HepG2 (cell line): ENCODE measurements around the gene WWC2. TPM values are rescaled to one million over a fixed set of nuclear protein-coding genes. Genes with fewer than 3 reads are reported as not detected.

Source experiments
- ATAC-seq: fragments of 200-7000 bp; cut with Tn5 transposase; 3 replicates; pipeline ENCODE4 v1.9.1; 2020; ENCODE audit warnings: mild to moderate bottlenecking, moderate library complexity
- BruUV-seq: library from RNA; stranded (reverse); fragments of 400-500 nt; replicated peaks from 2 replicates; lab custom pipeline; 2021; lab: Mats Ljungman, UMichigan
- CTCF ChIA-PET: fragments of 300-600 bp; formaldehyde crosslinking; extraction: SDS; loops from one replicate; lab custom pipeline; 2021; ENCODE audit warnings: low total read pairs, inconsistent platforms, low intra/inter-chr PET ratio; lab: Yijun Ruan, JAX
- POLR2A ChIA-PET: fragments of 350-600 bp; sonication (Branson Sonifier 250); formaldehyde crosslinking; loops from one replicate; lab custom pipeline; 2020; ENCODE audit warnings: antibody characterized with exemption, inconsistent platforms; lab: Yijun Ruan, JAX
- DNase-seq: peaks from one replicate; pipeline ENCODE4 v3.0.0-alpha.2; 2015; ENCODE audit warnings: low spot score
- FAIRE-seq: peaks from 3 replicates; lab custom pipeline; 2011; peaks lifted over from hg19 to GRCh38; lab: Jason Lieb, UNC
- H2AFZ ChIP-seq: one replicate; pipeline ENCODE4 v1.6.1; 2011; ENCODE audit warnings: low read length, inconsistent platforms
- H3K27ac ChIP-seq: fragments of 300-600 bp; 3 replicates; pipeline ENCODE4 v1.8.0; 2011; ENCODE audit warnings: mixed run types, mild to moderate bottlenecking, mixed read lengths, low read length, inconsistent platforms; ENCODE audit not compliant: insufficient read depth; ENCODE audit errors: extremely low read length
- H3K27me3 ChIP-seq, 2 experiments: fragments of 200-600 bp in 1 of 2; 2 replicates in 1 of 2; 3 replicates in 1 of 2; pipeline versions ENCODE4 v1.6.0 to v1.8.0; 2011; ENCODE audit warnings: low read length in 2 of 2, mild to moderate bottlenecking in 2 of 2, moderate library complexity in 2 of 2, inconsistent platforms in 1 of 2; ENCODE audit not compliant: insufficient read depth in 2 of 2, control insufficient read depth in 1 of 2
- H3K36me3 ChIP-seq, 2 experiments: fragments of 200-600 bp in 1 of 2; replicated peaks in 1 of 2; 2 replicates in 1 of 2; 3 replicates in 1 of 2; pipeline versions ENCODE4 v1.5.1 to v1.8.0; 2011; ENCODE audit warnings: low read length in 2 of 2, inconsistent platforms in 1 of 2; ENCODE audit not compliant: insufficient read depth in 2 of 2, control insufficient read depth in 1 of 2
- H3K4me1 ChIP-seq: 2 replicates; pipeline ENCODE4 v1.5.1; 2012; ENCODE audit warnings: low read length, inconsistent platforms; ENCODE audit not compliant: insufficient read depth
- H3K4me2 ChIP-seq: 2 replicates; pipeline ENCODE4 v1.6.0; 2011; ENCODE audit warnings: low read depth, low read length, inconsistent platforms
- H3K4me3 ChIP-seq, 3 experiments: fragments of 200-600 bp in 1 of 3; sonication (generic), shearing (Covaris generic) in 1 of 3; replicated peaks in 1 of 3; 2 replicates each; pipeline ENCODE4 v1.5.1; 2011 to 2016; ENCODE audit warnings: low read length in 3 of 3, inconsistent platforms in 2 of 3, low read depth in 2 of 3, mild to moderate bottlenecking in 2 of 3, control low read depth in 1 of 3, mixed read lengths in 1 of 3; ENCODE audit not compliant: insufficient read depth in 1 of 3
- H3K79me2 ChIP-seq: one replicate; pipeline ENCODE4 v1.6.1; 2011; ENCODE audit warnings: low read length, inconsistent platforms; ENCODE audit not compliant: insufficient read depth
- H3K9ac ChIP-seq: 2 replicates; pipeline ENCODE4 v1.6.0; 2011; ENCODE audit warnings: mild to moderate bottlenecking, low read depth, low read length, inconsistent platforms; ENCODE audit not compliant: insufficient read depth
- H3K9me3 ChIP-seq: 2 replicates; pipeline ENCODE4 v1.5.1; 2012; ENCODE audit warnings: mild to moderate bottlenecking, low read length
- H4K20me1 ChIP-seq: 2 replicates; pipeline ENCODE4 v1.6.0; 2011; ENCODE audit warnings: inconsistent platforms, mild to moderate bottlenecking, low read length, moderate library complexity; ENCODE audit not compliant: insufficient read depth
- ADNP ChIP-seq: sonication (generic); formaldehyde crosslinking; IDR thresholded peaks from 2 replicates; pipeline ENCODE4 v1.4.0; 2020; ENCODE audit warnings: missing genetic modification reagents
- ATF7 ChIP-seq, 2 experiments: fragments of 450-650 bp in 1 of 2; sonication (generic) in 1 of 2; formaldehyde crosslinking in 1 of 2; IDR thresholded peaks; 2 replicates each; pipeline versions ENCODE4 v1.4.0 to v1.6.1; 2016 to 2020; ENCODE audit warnings: antibody characterized with exemption in 1 of 2, mild to moderate bottlenecking in 1 of 2, missing genetic modification reagents in 1 of 2
- BCL6 ChIP-seq: IDR thresholded peaks from 2 replicates; pipeline ENCODE4 v1.6.1; 2016; ENCODE audit warnings: missing genetic modification reagents, missing compliant biosample characterization
- FOXK2 ChIP-seq: fragments of 450-650 bp; IDR thresholded peaks from 2 replicates; pipeline ENCODE4 v1.6.1; 2016
- GATAD2A ChIP-seq: IDR thresholded peaks from 2 replicates; pipeline ENCODE4 v1.6.1; 2016
- HOXA7 ChIP-seq: sonication (generic); formaldehyde crosslinking; IDR thresholded peaks from 2 replicates; pipeline ENCODE4 v1.8.1; 2022; ENCODE audit warnings: mild to moderate bottlenecking, missing genetic modification reagents, moderate library complexity
- ZC3H13 ChIP-seq: sonication (generic); formaldehyde crosslinking; IDR thresholded peaks from 2 replicates; pipeline ENCODE4 v1.8.1; 2023; ENCODE audit warnings: mild to moderate bottlenecking, missing genetic modification reagents, moderate library complexity
- ZNF232 ChIP-seq: sonication (generic); formaldehyde crosslinking; IDR thresholded peaks from 2 replicates; pipeline ENCODE4 v1.4.0; 2020; ENCODE audit warnings: missing genetic modification reagents, borderline replicate concordance
- ZNF354B ChIP-seq: sonication (generic); formaldehyde crosslinking; IDR thresholded peaks from 2 replicates; pipeline ENCODE4 v1.8.0; 2022; ENCODE audit warnings: mild to moderate bottlenecking, missing genetic modification reagents
- ZNF383 ChIP-seq: sonication (generic); formaldehyde crosslinking; IDR thresholded peaks from 2 replicates; pipeline ENCODE4 v1.4.0; 2020; ENCODE audit warnings: missing genetic modification reagents, mild to moderate bottlenecking, borderline replicate concordance
- ZNF616 ChIP-seq: sonication (generic); formaldehyde crosslinking; IDR thresholded peaks from 2 replicates; pipeline ENCODE4 v1.5.0; 2020; ENCODE audit warnings: low read depth, mild to moderate bottlenecking, missing genetic modification reagents
- WGBS: methylation state at CpG from one replicate; pipeline ENCODE4 v1.1.6; 2017; ENCODE audit warnings: low lambda C conversion rate; 5-methylcytosine and 5-hydroxymethylcytosine counted together
- in situ Hi-C: cut with HindIII; loops from 2 replicates; pipeline ENCODE4 v1.10.0; 2017; ENCODE audit warnings: low pct_unique_long_range_greater_than_20kb; ENCODE audit not compliant: extremely low pct_ligation_motif_present
- intact Hi-C: fragments of 100-400 bp; cut with micrococcal nuclease; formaldehyde crosslinking; loops from one replicate; pipeline ENCODE4 v1.10.0; 2022; ENCODE audit not compliant: unreplicated experiment
- polyA plus RNA-seq, 8 experiments: library from polyadenylated mRNA; depleted of rRNA in 3 of 8; stranded (reverse) in 7 of 8; unstranded in 1 of 8; fragments of >200 nt; fragmentation: Illumina TruSeq in 4 of 8; extraction: Trizol in 4 of 8; gene quantifications; 2 replicates each; pipeline versions ENCODE4 v1.2.1 to v1.2.3, GENCODE V29; 2011 to 2016; ENCODE audit warnings: low read depth in 4 of 8, missing spikeins in 1 of 8, mixed read lengths in 1 of 8; ENCODE audit not compliant: insufficient read depth in 1 of 8
- total RNA-seq, 5 experiments: library from RNA; depleted of rRNA; stranded (reverse); fragments of >200 nt; fragmentation: Illumina TruSeq; extraction: Trizol; gene quantifications; 2 replicates each; pipeline ENCODE4 v1.2.3, GENCODE V29; 2016; ENCODE audit warnings: low read depth in 1 of 5
- TF ChIP-seq, protein P1 (sequence below): IDR thresholded peaks from 2 replicates; pipeline ENCODE4 v1.6.1; 2016
- TF ChIP-seq, protein P2 (sequence below): sonication (generic); formaldehyde crosslinking; IDR thresholded peaks from 2 replicates; pipeline ENCODE4 v1.4.0; 2020; ENCODE audit warnings: low read depth, missing genetic modification reagents
- TF ChIP-seq, protein P3 (sequence below): sonication (generic); formaldehyde crosslinking; IDR thresholded peaks from 2 replicates; pipeline ENCODE4 v1.9.0; 2021; ENCODE audit warnings: missing genetic modification reagents, mild to moderate bottlenecking, borderline replicate concordance

Gene WWC2
- total and polyA plus RNA-seq, 2 of the 13 experiments (the other 11 are each of a cell fraction or from before 2014, with no cell fraction given): 40.0 to 50.1 TPM

DNA sequence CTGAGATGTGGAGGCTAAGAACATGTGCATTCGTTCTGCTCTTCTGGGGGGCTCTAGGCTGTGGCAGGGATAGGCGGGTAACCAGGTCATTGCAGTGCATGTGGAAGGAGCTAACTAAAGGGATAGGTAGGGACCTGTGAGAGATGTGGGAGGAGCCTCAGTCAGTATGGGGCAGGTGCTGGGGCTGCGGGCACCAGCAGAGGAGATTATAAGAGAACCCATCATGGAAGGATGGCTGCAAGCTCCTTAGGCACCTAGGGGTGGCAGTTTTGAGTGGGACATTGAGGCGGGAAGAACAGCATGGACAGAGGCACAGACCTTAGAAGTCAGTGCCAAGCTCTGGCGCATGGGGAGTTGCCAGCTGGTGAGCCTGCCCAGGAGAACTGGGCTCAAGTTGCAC, 213.8 kb downstream of the WWC2 start:
- H3K9ac ChIP-seq: no peak overlapping the region
- H3K4me2 ChIP-seq: no peak overlapping the region
- no peak overlapping the region for H3K27ac ChIP-seq
- no peaks in the 10 kb centered on the region for H3K79me2 ChIP-seq
- 93% methylated on average over 5 of the region's 5 CpGs for WGBS
- FAIRE-seq (no peak), ATAC-seq (no peak), DNase-seq (no peak)
- H3K9me3 ChIP-seq: no peaks in the 10 kb centered on the region
- intact Hi-C loops (no loop called here), in situ Hi-C loops (no loop called here)
- H3K36me3 ChIP-seq: peaks cover 14 to 50% of the 10 kb centered on the region in 2 experiments
- BruUV-seq: no TSS peak
- H2AFZ ChIP-seq: no peak overlapping the region
- TF ChIP-seq ZNF354B (CRISPR knock-in tag) (no peak), GATAD2A (CRISPR knock-in tag) (no peak), ZNF616 (CRISPR knock-in tag) (no peak), ZNF383 (CRISPR knock-in tag) (no peak), ATF7 (IDR thresholded peaks at IDR 0.05) (no peak), ATF7 (CRISPR knock-in tag; IDR thresholded peaks at IDR 0.05) (no peak), ZNF232 (CRISPR knock-in tag) (no peak), ADNP (CRISPR knock-in tag) (no peak), BCL6 (CRISPR knock-in tag) (no peak), FOXK2 (no peak), HOXA7 (CRISPR knock-in tag) (no peak), ZC3H13 (CRISPR knock-in tag) (no peak)
- TF ChIP-seq, protein P1, sequence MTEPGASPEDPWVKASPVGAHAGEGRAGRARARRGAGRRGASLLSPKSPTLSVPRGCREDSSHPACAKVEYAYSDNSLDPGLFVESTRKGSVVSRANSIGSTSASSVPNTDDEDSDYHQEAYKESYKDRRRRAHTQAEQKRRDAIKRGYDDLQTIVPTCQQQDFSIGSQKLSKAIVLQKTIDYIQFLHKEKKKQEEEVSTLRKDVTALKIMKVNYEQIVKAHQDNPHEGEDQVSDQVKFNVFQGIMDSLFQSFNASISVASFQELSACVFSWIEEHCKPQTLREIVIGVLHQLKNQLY (CRISPR knock-in tag): no peak
- TF ChIP-seq, protein P2, sequence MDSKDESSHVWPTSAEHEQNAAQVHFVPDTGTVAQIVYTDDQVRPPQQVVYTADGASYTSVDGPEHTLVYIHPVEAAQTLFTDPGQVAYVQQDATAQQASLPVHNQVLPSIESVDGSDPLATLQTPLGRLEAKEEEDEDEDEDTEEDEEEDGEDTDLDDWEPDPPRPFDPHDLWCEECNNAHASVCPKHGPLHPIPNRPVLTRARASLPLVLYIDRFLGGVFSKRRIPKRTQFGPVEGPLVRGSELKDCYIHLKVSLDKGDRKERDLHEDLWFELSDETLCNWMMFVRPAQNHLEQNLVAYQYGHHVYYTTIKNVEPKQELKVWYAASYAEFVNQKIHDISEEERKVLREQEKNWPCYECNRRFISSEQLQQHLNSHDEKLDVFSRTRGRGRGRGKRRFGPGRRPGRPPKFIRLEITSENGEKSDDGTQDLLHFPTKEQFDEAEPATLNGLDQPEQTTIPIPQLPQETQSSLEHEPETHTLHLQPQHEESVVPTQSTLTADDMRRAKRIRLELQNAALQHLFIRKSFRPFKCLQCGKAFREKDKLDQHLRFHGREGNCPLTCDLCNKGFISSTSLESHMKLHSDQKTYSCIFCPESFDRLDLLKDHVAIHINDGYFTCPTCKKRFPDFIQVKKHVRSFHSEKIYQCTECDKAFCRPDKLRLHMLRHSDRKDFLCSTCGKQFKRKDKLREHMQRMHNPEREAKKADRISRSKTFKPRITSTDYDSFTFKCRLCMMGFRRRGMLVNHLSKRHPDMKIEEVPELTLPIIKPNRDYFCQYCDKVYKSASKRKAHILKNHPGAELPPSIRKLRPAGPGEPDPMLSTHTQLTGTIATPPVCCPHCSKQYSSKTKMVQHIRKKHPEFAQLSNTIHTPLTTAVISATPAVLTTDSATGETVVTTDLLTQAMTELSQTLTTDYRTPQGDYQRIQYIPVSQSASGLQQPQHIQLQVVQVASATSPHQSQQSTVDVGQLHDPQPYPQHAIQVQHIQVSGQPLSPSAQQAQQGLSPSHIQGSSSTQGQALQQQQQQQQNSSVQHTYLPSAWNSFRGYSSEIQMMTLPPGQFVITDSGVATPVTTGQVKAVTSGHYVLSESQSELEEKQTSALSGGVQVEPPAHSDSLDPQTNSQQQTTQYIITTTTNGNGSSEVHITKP (CRISPR knock-in tag): no peak
- TF ChIP-seq, protein P3, sequence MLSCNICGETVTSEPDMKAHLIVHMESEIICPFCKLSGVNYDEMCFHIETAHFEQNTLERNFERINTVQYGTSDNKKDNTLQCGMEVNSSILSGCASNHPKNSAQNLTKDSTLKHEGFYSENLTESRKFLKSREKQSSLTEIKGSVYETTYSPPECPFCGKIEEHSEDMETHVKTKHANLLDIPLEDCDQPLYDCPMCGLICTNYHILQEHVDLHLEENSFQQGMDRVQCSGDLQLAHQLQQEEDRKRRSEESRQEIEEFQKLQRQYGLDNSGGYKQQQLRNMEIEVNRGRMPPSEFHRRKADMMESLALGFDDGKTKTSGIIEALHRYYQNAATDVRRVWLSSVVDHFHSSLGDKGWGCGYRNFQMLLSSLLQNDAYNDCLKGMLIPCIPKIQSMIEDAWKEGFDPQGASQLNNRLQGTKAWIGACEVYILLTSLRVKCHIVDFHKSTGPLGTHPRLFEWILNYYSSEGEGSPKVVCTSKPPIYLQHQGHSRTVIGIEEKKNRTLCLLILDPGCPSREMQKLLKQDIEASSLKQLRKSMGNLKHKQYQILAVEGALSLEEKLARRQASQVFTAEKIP (CRISPR knock-in tag): no peak
- CTCF ChIA-PET: no interaction called here
- H4K20me1 ChIP-seq: no peaks in the 10 kb centered on the region
- H3K4me1 ChIP-seq: peaks cover 17% of the 10 kb centered on the region
- no peak overlapping the region for H3K4me3 ChIP-seq
- H3K27me3 ChIP-seq: no peaks in the 10 kb centered on the region
- POLR2A ChIA-PET: no interaction called here
